B cell (primary cell): ENCODE results near the gene SLC35B2.

Source experiments
- CTCF ChIP-seq: fragments of 200-600 bp; IDR thresholded peaks from one replicate; pipeline ENCODE4 v1.8.0; 2022; ENCODE audit warnings: antibody characterized with exemption, mild to moderate bottlenecking
- EZH2 ChIP-seq: IDR thresholded peaks from 2 replicates; pipeline ENCODE4 v1.6.1; 2012; ENCODE audit warnings: borderline replicate concordance, low read depth, mild to moderate bottlenecking, moderate library complexity, low read length; ENCODE audit not compliant: insufficient read depth, poor library complexity, severe bottlenecking

DNA sequence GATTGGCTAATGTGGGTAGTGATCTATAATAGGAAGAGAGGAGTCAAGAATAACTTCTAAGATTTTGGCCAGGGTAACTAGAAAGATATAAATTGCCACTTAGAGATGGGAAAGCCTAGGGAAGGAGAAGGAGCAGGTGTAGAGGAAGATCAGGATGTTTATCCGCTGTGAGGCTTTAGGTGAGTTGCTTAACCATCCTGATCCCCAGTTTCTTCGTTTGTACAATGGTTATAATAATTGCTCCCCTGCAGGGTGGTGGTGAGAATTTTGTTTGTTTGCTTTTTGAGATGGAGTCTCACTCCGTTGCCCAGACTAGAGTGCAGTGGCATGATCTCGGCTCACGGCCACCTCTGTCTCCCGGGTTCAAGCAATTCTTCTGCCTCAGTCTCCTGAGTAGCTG is 43.0 kb downstream of the SLC35B2 start:
- TF ChIP-seq CTCF (no peak), EZH2 (no peak)
